ENCODE measurements around the gene SLAMF1.
A peak's percentile ranks its signal among the peaks of the same experiment; 100 is the strongest.

The SLAMF1 gene

DNA sequence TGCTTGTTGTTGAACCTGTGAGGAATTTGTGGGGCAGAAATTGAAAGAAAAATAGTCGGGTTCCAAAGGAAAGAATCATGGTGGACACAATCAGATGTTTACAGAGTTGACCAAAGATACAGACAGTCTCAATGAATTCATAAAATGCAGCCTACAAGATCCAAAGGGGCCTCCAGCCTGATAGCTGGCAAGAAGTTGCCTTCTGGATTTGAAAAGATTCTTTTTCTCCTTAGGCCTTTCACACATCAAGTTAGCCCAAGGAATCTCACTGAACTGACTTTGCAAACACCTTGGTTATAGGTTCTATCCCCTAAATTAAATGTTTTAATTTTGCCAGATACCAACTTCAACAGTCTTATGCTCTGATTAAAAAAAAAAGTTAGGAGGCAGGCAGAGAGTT is 21.5 kb downstream of the SLAMF1 start:
- DNase-seq (ENCODE audit: low spot score): no peak

DNA sequence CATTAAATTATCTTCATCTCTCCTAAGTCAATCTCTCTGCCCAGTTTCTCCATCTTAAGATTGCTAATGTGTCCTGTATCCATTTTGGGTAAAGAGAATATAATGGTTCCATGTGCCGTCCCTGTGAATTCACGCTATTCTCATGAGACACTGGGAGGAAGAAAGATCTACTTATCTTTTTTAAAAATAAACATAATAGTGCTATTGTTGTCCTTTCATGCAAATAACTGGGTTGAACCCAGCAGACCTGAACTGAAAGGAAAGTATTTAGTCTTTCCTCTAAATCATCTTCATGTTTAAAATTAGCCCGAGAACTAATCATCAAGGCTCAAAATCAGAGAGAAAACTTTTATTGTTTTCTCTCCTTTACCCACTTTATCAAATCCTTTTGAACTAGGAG is 22.4 kb downstream of the SLAMF1 start:
- DNase-seq (ENCODE audit: low spot score): no peak

- no peak for DNase-seq (ENCODE audit: low spot score)
Measured at GRCh38 chr1:160623862-160624261, 23.0 kb downstream of the SLAMF1 start.

DNA sequence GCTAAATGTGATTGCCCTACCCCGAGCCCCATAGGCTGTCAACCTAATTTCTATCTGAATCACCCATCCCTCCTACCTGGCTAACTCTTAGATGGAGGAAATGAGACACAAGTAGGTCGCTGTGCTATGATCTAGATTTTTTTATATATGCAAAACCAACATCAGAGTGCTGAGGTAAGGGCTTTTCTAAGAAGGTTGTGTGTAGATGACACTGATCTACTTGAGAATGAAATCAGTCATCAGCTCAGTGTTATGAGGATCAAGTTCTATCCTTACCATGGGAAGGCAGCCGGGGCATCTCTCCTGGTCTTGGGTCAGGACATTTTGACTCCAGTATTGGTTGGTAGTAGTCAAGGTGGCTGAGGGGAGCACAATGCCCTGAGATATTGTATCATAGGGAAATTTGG is 23.6 kb downstream of the SLAMF1 start:
- DNase-seq (ENCODE audit: low spot score): no peak

DNA sequence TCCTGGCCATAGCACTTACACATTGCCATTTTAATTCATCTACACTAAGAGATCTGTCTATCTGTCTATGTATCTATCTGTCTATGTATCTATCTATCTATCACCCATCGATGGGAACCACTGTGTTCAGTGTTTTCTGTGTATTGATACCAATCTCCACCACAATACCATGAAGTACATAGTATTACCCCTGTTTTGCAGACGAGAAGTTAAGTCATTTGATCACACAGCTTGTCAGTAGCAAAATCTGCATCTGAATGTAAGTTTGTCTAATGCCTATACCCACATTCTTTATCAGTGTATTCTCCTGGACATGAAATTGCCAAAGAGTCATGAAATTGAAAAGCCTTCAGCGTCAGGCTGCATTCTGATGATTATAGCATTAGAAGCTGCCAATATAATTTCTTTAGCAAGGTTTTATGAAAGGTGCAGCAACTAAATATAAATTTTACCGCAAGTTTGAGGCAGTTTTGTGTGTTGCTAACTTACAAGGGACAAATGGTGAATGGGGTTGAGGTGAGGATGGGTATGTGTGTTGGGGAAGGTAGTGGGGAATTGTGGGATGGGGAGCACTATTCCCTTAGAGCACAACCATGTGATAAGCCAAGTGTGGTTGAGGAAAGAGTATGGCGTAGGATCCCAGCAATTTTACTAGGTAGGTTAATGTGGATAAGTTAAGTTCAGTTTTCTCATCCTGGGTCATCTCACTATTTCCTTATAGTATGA is 24.2 kb downstream of the SLAMF1 start:
- no peak for DNase-seq (ENCODE audit: low spot score)

- no peak for DNase-seq (ENCODE audit: low spot score)
Measured at GRCh38 chr1:160621633-160622413, 25.0 kb downstream of the SLAMF1 start.

DNA sequence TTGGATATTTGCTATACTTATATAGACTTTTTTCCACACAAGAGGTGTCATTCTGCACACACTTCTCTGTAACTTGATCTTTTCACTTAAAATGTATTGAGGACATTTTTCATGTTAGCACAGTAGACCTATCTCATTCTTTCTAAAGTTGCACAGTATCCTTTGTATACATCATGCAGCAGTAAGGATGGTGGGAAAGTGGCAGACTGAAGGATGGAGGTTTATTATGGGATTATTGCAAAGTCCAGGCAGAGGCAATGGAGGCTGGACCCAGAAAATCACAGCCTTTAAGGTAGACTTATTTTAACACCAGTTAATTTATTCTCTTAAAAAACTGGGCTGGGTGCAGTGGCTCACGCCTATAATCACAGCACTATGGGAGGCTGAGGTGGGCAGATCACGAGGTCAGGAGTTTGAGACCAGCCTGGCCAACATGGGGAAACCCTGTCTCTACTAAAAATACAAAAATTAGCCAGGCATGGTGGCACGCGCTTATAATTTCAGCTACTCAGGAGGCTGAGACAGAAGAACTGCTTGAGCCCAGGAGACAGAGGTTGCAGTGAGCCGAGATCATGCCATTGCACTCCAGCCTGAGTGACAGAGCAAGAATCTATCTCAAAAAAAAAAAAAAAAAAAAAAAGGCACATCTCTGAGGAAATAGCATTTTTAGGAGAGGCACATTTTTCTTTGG is 25.8 kb downstream of the SLAMF1 start:
- no peak for DNase-seq (ENCODE audit: low spot score)

DNA sequence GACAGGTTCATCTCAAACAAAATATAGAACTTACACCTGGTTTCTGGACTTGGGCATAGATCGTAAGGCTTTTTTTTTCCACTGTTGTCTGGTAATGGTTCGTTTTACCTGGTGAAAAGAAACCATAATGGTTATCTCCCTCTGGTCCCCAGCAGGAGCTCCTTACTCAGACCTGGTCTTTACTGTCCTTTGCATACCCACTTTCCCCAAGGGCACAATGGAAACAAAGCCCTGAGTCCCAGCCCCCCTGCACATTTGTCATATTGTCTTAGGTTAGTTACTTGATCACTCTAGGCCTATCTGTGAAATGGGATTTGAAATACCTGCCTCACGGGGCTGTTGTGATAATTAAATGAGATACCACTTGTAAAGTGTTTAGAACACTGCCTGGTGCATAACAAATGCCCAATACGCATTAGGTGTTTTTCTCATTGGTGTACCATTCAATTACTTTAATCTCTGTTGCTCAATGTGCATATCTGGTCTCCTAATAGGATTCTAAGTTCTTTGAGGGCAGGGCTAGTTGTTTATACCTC is 27.0 kb downstream of the SLAMF1 start:
- no peak for DNase-seq (ENCODE audit: low spot score)

- DNase-seq (ENCODE audit: low spot score): no peak
Measured at GRCh38 chr1:160618763-160619274, 28.0 kb downstream of the SLAMF1 start.

GRCh38 chr1:160618327-160618726 is 28.5 kb downstream of the SLAMF1 start:
- DNase-seq (ENCODE audit: low spot score): no peak

GRCh38 chr1:160615660-160616059 is 31.2 kb downstream of the SLAMF1 start:
- no peak for DNase-seq (ENCODE audit: low spot score)

DNA sequence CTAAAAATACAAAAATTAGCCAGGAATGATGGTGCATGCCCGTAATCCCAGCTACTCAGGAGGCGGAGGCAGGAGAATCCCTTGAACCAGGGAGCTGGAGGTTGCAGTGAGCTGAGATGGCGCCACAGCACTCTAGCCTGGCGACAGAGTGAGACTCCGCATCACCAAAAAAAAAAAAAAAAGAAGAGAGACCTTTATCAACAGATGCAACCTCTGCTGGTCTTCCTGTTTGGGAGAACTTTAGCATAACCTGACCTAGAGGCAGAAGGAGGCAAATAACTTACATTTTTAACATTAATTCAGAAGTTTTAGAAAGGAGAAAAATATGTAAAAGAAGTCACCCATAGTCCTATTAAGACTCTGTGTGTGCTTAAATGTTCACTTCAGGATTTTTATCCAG is 32.4 kb downstream of the SLAMF1 start:
- DNase-seq (ENCODE audit: low spot score): no peak

DNA sequence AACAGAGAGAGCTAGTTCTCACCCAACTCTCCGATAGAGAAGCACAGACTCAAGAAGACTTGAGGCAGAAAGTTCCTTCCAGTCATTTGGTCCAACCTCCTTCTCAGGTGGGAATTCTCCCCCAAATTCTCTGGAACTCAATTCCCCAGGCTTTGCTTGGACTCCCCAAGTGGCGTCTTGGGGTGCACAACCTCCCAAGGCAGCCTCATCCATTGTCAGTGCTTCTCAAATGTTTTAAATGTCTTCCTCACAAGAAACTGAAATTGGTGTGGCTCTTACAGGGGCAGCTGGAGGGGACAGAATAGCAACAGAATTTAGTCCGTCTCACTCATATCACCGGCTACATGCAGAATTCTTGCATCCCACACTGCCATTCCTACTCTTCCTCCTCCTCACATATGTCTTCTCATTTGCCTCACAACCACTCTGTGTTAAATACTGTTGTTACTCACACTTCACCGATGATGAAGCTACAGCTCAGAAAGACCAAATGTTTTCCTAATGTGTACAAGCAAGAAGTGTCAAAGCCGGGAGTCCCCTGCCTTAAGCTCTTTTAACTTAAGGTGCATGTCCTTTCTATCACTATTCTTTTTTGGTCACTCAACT is 34.1 kb downstream of the SLAMF1 start:
- peak; percentile 65 for DNase-seq (ENCODE audit: low spot score)

DNA sequence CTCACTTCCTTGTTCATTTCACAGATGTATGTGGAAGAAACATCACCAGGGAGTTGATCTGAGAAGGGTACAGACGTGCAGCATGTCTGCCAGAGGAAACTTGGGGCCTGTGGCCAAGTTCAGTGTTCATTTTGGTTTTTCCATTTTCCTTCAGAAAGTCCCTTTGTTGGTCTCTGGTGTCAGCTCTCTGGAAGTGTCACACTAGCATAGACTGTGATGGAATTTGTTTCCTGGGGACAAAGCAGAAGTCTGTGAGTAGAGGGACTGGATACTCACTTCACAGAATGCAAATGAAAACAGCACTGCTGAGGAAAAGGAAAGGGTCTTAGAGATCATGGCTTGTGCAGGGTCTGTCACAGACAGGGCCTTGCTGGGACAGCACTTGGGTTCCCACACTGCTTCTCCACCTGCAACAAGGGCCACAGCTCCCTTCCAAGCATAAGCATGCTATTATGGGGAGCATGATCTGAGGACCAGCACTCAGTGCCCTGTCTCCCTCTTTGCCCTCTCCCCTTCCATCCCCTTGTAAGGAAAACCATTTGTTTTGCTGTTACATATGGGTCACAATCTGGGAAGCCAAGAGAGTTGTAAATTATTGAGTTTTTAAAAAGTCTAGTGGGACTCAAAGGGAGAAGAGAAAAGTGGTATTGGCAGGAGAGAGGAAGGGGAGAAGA is 36.1 kb downstream of the SLAMF1 start:
- DNase-seq (ENCODE audit: low spot score): no peak

GRCh38 chr1:160608941-160609340 is 37.9 kb downstream of the SLAMF1 start:
- no peak for DNase-seq (ENCODE audit: low spot score)

- DNase-seq (ENCODE audit: low spot score): no peak
Measured at GRCh38 chr1:160608514-160608913, 38.3 kb downstream of the SLAMF1 start.

- DNase-seq (ENCODE audit: low spot score): no peak
Measured at GRCh38 chr1:160608057-160608456, 38.8 kb downstream of the SLAMF1 start.

- DNase-seq (ENCODE audit: low spot score): no peak
Measured at GRCh38 chr1:160607672-160608032, 39.2 kb downstream of the SLAMF1 start.

DNA sequence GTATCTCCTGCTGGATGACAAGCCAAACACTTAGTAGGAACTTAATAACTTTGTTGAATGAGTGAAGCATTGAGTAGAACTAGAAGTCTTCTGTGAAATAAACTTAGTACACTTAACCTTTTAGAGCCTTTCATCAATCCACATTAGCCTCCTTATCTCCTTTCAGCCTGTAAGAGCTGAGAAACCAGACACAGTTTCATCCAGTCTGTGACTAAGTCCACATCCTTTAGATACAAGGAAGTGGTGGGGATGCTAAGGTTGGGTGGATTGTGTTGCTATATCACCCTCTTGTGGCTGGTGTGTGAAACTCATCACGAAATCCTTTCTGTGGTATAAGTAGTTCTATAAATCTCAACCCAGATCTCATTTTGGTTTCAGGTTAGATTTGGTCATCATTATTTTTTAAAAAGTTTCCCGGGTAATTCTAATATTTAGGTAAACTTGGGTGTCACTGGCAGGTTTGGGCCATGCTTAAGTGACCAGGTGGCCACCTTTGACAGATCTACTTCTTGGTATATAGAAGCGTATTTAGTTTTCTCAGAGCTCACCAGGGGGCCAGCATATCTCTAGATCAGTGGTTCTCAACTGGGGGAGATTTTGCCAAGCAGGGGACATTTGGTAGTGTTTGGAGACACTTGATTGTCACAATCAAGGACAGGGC is 39.7 kb downstream of the SLAMF1 start:
- DNase-seq (ENCODE audit: low spot score): peak; percentile 83

GRCh38 chr1:160606611-160607010 is 40.2 kb downstream of the SLAMF1 start:
- no peak for DNase-seq (ENCODE audit: low spot score)

All from Ammon's horn (tissue), 1 donor.